Measurements from ENCODE around the gene HHIP. TPM values are rescaled to one million over a fixed set of nuclear protein-coding genes. Genes with fewer than 3 reads are reported as not detected.

Gene HHIP
- total RNA-seq, 1 experiment from 2014 or later = 1.6 TPM

DNA sequence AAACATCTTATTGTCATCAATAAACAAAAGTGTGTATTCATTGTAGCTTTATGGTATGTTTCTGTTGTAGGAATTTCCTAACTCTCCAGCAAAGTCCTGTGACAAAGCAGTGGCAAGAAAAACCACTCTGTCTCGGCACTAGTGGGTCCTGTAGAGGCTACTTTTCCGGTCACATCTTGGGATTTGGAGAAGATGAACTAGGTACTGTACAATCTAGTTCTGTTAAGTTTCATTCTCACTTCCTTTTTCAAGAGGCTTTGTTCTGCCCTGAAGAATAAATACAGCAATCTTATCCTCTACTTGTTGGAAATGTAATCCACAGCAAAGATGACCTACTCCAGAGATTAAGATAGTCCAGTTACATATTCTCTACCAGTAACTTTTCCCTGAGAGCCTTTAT is 69.3 kb downstream of the HHIP start:
- CTCF ChIA-PET = interaction anchor here (0.6 kb wide), 1 partner anchor 352 kb away, joined by 3 read pairs; no protein-coding TSS in a partner anchor
- H3K9me3 Mint-ChIP-seq (ENCODE audit: low read depth, unreplicated experiment) = no peaks in the 10 kb centered on the region
- H3K27me3 Mint-ChIP-seq (ENCODE audit: unreplicated experiment) = no peaks in the 10 kb centered on the region
- H3K4me1 Mint-ChIP-seq (ENCODE audit: low read depth, unreplicated experiment) = peaks cover 17% of the 10 kb centered on the region
- TF ChIP-seq, protein P1, sequence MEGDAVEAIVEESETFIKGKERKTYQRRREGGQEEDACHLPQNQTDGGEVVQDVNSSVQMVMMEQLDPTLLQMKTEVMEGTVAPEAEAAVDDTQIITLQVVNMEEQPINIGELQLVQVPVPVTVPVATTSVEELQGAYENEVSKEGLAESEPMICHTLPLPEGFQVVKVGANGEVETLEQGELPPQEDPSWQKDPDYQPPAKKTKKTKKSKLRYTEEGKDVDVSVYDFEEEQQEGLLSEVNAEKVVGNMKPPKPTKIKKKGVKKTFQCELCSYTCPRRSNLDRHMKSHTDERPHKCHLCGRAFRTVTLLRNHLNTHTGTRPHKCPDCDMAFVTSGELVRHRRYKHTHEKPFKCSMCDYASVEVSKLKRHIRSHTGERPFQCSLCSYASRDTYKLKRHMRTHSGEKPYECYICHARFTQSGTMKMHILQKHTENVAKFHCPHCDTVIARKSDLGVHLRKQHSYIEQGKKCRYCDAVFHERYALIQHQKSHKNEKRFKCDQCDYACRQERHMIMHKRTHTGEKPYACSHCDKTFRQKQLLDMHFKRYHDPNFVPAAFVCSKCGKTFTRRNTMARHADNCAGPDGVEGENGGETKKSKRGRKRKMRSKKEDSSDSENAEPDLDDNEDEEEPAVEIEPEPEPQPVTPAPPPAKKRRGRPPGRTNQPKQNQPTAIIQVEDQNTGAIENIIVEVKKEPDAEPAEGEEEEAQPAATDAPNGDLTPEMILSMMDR (IDR thresholded peaks at IDR 0.05; ENCODE audit: unreplicated experiment) = no peak
- H3K36me3 Mint-ChIP-seq (ENCODE audit: insufficient read depth, unreplicated experiment) = no peaks in the 10 kb centered on the region
- intact Hi-C loops (cut with micrococcal nuclease; ENCODE audit: unreplicated experiment) = no loop called here
- DNase-seq = no peak
- no peak overlapping the region for H3K4me3 Mint-ChIP-seq (ENCODE audit: low read depth, unreplicated experiment)
- BruUV-seq (replicated peaks) = no TSS peak
- H3K27ac Mint-ChIP-seq (ENCODE audit: unreplicated experiment) = no peak overlapping the region

DNA sequence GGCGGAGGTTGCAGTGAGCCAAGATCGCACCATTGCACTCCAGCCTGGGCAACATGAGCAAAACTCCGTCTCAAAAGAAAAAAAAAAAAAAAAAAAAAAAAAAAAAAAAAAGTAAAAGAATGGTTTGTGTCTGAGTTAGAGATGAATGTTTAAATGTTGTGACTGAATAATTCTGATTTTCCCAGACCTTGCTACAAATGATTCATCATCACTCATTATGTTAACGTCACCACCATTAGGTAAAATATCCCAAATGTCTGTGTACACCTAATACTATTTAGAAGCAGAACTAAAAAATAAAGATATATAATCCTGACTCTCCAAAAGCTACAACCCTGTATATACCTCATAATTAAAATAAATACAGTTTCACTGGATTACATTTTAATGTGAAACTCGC is 70.8 kb downstream of the HHIP start:
- intact Hi-C loops (cut with micrococcal nuclease; ENCODE audit: unreplicated experiment) = no loop called here
- no peak overlapping the region for H3K4me3 Mint-ChIP-seq (ENCODE audit: low read depth, unreplicated experiment)
- H3K36me3 Mint-ChIP-seq (ENCODE audit: insufficient read depth, unreplicated experiment) = no peaks in the 10 kb centered on the region
- no peaks in the 10 kb centered on the region for H3K27me3 Mint-ChIP-seq (ENCODE audit: unreplicated experiment)
- TF ChIP-seq, protein P1 (IDR thresholded peaks at IDR 0.05; ENCODE audit: unreplicated experiment) = no peak
- H3K9me3 Mint-ChIP-seq (ENCODE audit: low read depth, unreplicated experiment) = no peaks in the 10 kb centered on the region
- H3K27ac Mint-ChIP-seq (ENCODE audit: unreplicated experiment) = no peak overlapping the region
- DNase-seq = no peak
- H3K4me1 Mint-ChIP-seq (ENCODE audit: low read depth, unreplicated experiment) = peaks cover 13% of the 10 kb centered on the region
- CTCF ChIA-PET = no interaction called here
- BruUV-seq (replicated peaks) = no TSS peak

DNA sequence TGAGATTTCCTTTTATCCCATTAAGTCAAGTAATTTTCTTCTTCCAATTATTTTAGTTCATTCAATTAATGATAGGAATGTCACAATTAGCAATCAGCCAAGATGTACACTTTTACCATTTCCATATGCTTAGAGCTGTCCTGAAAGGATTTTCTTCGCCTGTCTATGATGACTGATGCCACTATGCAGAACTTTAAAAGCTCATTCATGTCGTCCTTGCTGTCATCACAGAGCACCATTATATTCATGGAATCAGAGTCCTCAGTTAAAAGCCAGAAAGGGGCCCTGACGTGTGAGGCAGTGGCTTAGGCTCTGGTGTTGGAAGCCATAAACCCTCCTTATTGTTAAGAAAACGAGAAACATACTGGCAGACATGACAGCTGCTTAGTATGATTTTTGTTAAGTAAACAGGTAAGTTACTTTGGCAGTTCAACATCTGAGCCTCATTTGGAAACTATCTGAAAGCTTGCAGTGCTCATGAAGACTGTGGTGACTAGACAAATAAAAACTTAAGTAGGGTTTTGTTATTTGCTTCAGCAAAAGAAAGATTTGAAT is 73.1 kb downstream of the HHIP start:
- peaks cover 7% of the 10 kb centered on the region for H3K4me1 Mint-ChIP-seq (ENCODE audit: low read depth, unreplicated experiment)
- no peaks in the 10 kb centered on the region for H3K27me3 Mint-ChIP-seq (ENCODE audit: unreplicated experiment)
- DNase-seq = no peak
- TF ChIP-seq, protein P1 (IDR thresholded peaks at IDR 0.05; ENCODE audit: unreplicated experiment) = no peak
- H3K27ac Mint-ChIP-seq (ENCODE audit: unreplicated experiment) = no peak overlapping the region
- H3K9me3 Mint-ChIP-seq (ENCODE audit: low read depth, unreplicated experiment) = no peaks in the 10 kb centered on the region
- intact Hi-C loops (cut with micrococcal nuclease; ENCODE audit: unreplicated experiment) = no loop called here
- H3K36me3 Mint-ChIP-seq (ENCODE audit: insufficient read depth, unreplicated experiment) = no peaks in the 10 kb centered on the region
- no peak overlapping the region for H3K4me3 Mint-ChIP-seq (ENCODE audit: low read depth, unreplicated experiment)
- BruUV-seq (replicated peaks) = no TSS peak
- CTCF ChIA-PET = no interaction called here

DNA sequence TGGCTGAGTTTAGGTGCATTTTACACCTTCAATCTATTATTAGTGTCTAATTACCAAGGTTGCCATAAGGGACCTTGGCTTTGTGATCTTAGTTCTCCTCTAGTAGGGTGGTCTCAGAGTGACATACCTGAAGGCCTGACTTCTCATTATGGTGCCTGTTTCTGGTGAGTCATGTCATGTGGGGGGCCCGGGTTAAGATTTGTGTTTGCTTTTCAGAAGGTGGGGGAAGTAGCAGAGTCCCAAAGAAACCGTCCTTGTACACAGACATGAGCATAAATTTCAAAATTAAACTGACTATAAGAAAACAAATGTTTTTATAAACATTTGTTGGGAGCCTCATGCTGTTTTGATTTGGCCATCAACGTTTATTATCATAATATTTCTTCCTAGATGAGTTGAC is 74.5 kb downstream of the HHIP start:
- Mint-ChIP-seq H3K4me1 (ENCODE audit: low read depth, unreplicated experiment) (no peaks in the 10 kb centered on the region), H3K27ac (ENCODE audit: unreplicated experiment) (no peak overlapping the region), H3K9me3 (ENCODE audit: low read depth, unreplicated experiment) (no peaks in the 10 kb centered on the region), H3K36me3 (ENCODE audit: insufficient read depth, unreplicated experiment) (no peaks in the 10 kb centered on the region), H3K4me3 (ENCODE audit: low read depth, unreplicated experiment) (no peak overlapping the region), H3K27me3 (ENCODE audit: unreplicated experiment) (no peaks in the 10 kb centered on the region)
- CTCF ChIA-PET = no interaction called here
- intact Hi-C loops (cut with micrococcal nuclease; ENCODE audit: unreplicated experiment) = no loop called here
- DNase-seq = no peak
- TF ChIP-seq, protein P1 (IDR thresholded peaks at IDR 0.05; ENCODE audit: unreplicated experiment) = no peak
- no TSS peak for BruUV-seq (replicated peaks)
